CD14-positive monocyte (primary cell): Measurements from ENCODE around the gene DLX4. TPM values are rescaled to one million over a fixed set of nuclear protein-coding genes. Genes with fewer than 3 reads are reported as not detected.

Experiments
- DNase-seq, 3 donors: peaks; one replicate each; pipeline ENCODE4 v3.0.0-alpha.2; 2011 to 2022
- H2AFZ ChIP-seq: 2 replicates; pipeline ENCODE4 v1.6.0; 2012; ENCODE audit warnings: mild to moderate bottlenecking, low read depth, low read length, inconsistent platforms; ENCODE audit not compliant: insufficient read depth, poor library complexity, severe bottlenecking
- H3K27ac ChIP-seq, 2 donors: 1 replicate in 1 of 2; 2 replicates in 1 of 2; pipeline ENCODE4 v1.5.1; 2012 to 2013; ENCODE audit warnings: low read length in 2 of 2, control low read depth in 1 of 2, inconsistent platforms in 1 of 2, low read depth in 1 of 2, mild to moderate bottlenecking in 1 of 2
- H3K27me3 ChIP-seq, 2 donors: one replicate each; pipeline versions ENCODE4 v1.6.0 to v1.6.1; 2011 to 2013; ENCODE audit warnings: low read length in 2 of 2; ENCODE audit not compliant: control insufficient read depth in 2 of 2, insufficient read depth in 2 of 2
- H3K36me3 ChIP-seq, 2 donors: replicated peaks in 1 of 2; 1 replicate in 1 of 2; 2 replicates in 1 of 2; pipeline versions ENCODE4 v1.5.1 to v1.6.1; 2012 to 2013; ENCODE audit warnings: low read length in 2 of 2, control low read depth in 1 of 2, inconsistent platforms in 1 of 2, mild to moderate bottlenecking in 1 of 2; ENCODE audit not compliant: insufficient read depth in 2 of 2, control insufficient read depth in 1 of 2
- H3K4me1 ChIP-seq, 2 donors: 1 replicate in 1 of 2; 2 replicates in 1 of 2; pipeline versions ENCODE4 v1.5.1 to v1.6.1; 2012 to 2013; ENCODE audit warnings: low read length in 2 of 2, control low read depth in 1 of 2, inconsistent platforms in 1 of 2, mild to moderate bottlenecking in 1 of 2, moderate library complexity in 1 of 2; ENCODE audit not compliant: insufficient read depth in 2 of 2, control insufficient read depth in 1 of 2
- H3K4me2 ChIP-seq: replicated peaks from 2 replicates; pipeline ENCODE3; 2012; ENCODE audit warnings: low read length, moderate library complexity, mild to moderate bottlenecking; ENCODE audit not compliant: poor library complexity, severe bottlenecking; ENCODE audit errors: extremely low read depth
- H3K4me3 ChIP-seq, 3 experiments: fragments of 200-600 bp in 1 of 3; sonication (generic) in 1 of 3; replicated peaks in 1 of 3; 1 replicate in 2 of 3; 2 replicates in 1 of 3; pipeline ENCODE4 v1.5.1; 2011 to 2013; ENCODE audit warnings: low read length in 3 of 3, mild to moderate bottlenecking in 3 of 3, control low read depth in 2 of 3, low read depth in 2 of 3, inconsistent platforms in 1 of 3, moderate library complexity in 1 of 3
- H3K79me2 ChIP-seq: 2 replicates; pipeline ENCODE4 v1.6.0; 2012; ENCODE audit warnings: mild to moderate bottlenecking, control low read depth, inconsistent platforms, low read length, moderate library complexity; ENCODE audit not compliant: insufficient read depth
- H3K9ac ChIP-seq: 2 replicates; pipeline ENCODE4 v1.6.0; 2017; ENCODE audit warnings: low read length, mild to moderate bottlenecking; ENCODE audit not compliant: insufficient read depth, poor library complexity, severe bottlenecking
- H3K9me3 ChIP-seq, 2 donors: replicated peaks in 1 of 2; 1 replicate in 1 of 2; 2 replicates in 1 of 2; pipeline versions ENCODE4 v1.5.1 to v1.6.1; 2012 to 2013; ENCODE audit warnings: low read length in 2 of 2, control low read depth in 1 of 2; ENCODE audit not compliant: control insufficient read depth in 1 of 2, insufficient read depth in 1 of 2
- H4K20me1 ChIP-seq: 2 replicates; pipeline ENCODE4 v1.6.0; 2012; ENCODE audit warnings: mild to moderate bottlenecking, low read length, control low read depth, moderate library complexity; ENCODE audit not compliant: insufficient read depth
- H3K27ac Mint-ChIP-seq, 7 donors: one replicate each; pipeline ENCODE4 v1.8.0; 2020; ENCODE audit warnings: mild to moderate bottlenecking in 7 of 7, mixed read lengths in 7 of 7, moderate library complexity in 6 of 7, inconsistent platforms in 2 of 7
- H3K27me3 Mint-ChIP-seq, 3 donors: one replicate each; pipeline ENCODE4 v1.8.0; 2021 to 2022; ENCODE audit warnings: low read depth in 3 of 3, mild to moderate bottlenecking in 3 of 3, mixed read lengths in 3 of 3, moderate library complexity in 3 of 3, inconsistent platforms in 1 of 3
- H3K36me3 Mint-ChIP-seq, 2 donors: one replicate each; pipeline ENCODE4 v1.8.0; 2020; ENCODE audit warnings: mixed read lengths in 2 of 2, inconsistent platforms in 1 of 2, mild to moderate bottlenecking in 1 of 2
- H3K4me1 Mint-ChIP-seq: one replicate; pipeline ENCODE4 v1.8.0; 2020; ENCODE audit warnings: mild to moderate bottlenecking, mixed read lengths
- H3K4me3 Mint-ChIP-seq, 2 donors: one replicate each; pipeline ENCODE4 v1.8.0; 2020; ENCODE audit warnings: mild to moderate bottlenecking in 2 of 2, mixed read lengths in 2 of 2, moderate library complexity in 1 of 2
- H3K9me3 Mint-ChIP-seq, 7 donors: one replicate each; pipeline ENCODE4 v1.8.0; 2020 to 2022; ENCODE audit warnings: mixed read lengths in 7 of 7, mild to moderate bottlenecking in 6 of 7, moderate library complexity in 6 of 7, inconsistent platforms in 2 of 7
- CTCF ChIP-seq: fragments of 200-600 bp; IDR thresholded peaks from one replicate; pipeline ENCODE4 v1.8.0; 2022; ENCODE audit warnings: antibody characterized with exemption, mild to moderate bottlenecking
- WGBS: methylation state at CpG from one replicate; pipeline ENCODE4 v1.1.5; 2013; ENCODE audit warnings: missing lambda C conversion rate; ENCODE audit not compliant: insufficient coverage; 5-methylcytosine and 5-hydroxymethylcytosine counted together
- intact Hi-C, 2 donors: fragments of 100-400 bp; cut with micrococcal nuclease; formaldehyde crosslinking; loops; one replicate each; pipeline versions ENCODE4 v1.15.0 to v1.15.1; 2023
- polyA plus RNA-seq, 3 donors: library from polyadenylated mRNA; depleted of rRNA in 1 of 3; unstranded in 2 of 3; stranded (reverse) in 1 of 3; fragments of 300-500 nt in 2 of 3; fragments of >200 nt in 1 of 3; fragmentation: Illumina TruSeq in 2 of 3; gene quantifications; 1 replicate in 2 of 3; 2 replicates in 1 of 3; pipeline ENCODE4 v1.2.3, GENCODE V29; 2012 to 2021

DLX4 gene
- polyA plus RNA-seq, 3 donors, result 0.20 to 3.5 TPM; not detected in 1

- Mint-ChIP-seq H3K4me3 (peak overlapping the region; percentile 60 to 88), H3K27ac (peak overlapping the region in 2 of 7 donors; percentile 2 to 39), H3K9me3 (peaks cover 3 to 24% (median 13%) of the 10 kb centered on the region in 7 donors), H3K27me3 (peaks cover 81 to 95% (median 90%) of the 10 kb centered on the region in 3 donors), H3K36me3 (peaks cover 0 to 11% of the 10 kb centered on the region in 2 donors), H3K4me1 (peaks cover 32% of the 10 kb centered on the region)
- 5% methylated on average over 42 of the region's 50 CpGs for WGBS
- peak overlapping the region; percentile 62 for H3K4me2 ChIP-seq
- no peak for TF ChIP-seq CTCF
- H3K9ac ChIP-seq, result no peak overlapping the region
- H4K20me1 ChIP-seq, result no peaks in the 10 kb centered on the region
- H2AFZ ChIP-seq, result peak overlapping the region; percentile 8
- H3K27ac ChIP-seq, result no peak overlapping the region
- no peaks in the 10 kb centered on the region for H3K79me2 ChIP-seq
- no peaks in the 10 kb centered on the region for H3K36me3 ChIP-seq
- peak overlapping the region in 1 of 3 experiments; percentile 51 for H3K4me3 ChIP-seq
- intact Hi-C loops, result loop anchor here (5.0 to 10.0 kb wide), 2 partner anchors 420 to 427 kb away; partner anchors contain the start of gene NXPH3 (in 1 of the 2)
- H3K9me3 ChIP-seq, result peaks cover 9 to 33% of the 10 kb centered on the region in 2 donors
- H3K4me1 ChIP-seq, result peaks cover 13 to 38% of the 10 kb centered on the region in 2 donors
- H3K27me3 ChIP-seq, result peaks cover 54 to 93% of the 10 kb centered on the region in 2 donors
- no peak for DNase-seq
Measured at GRCh38 chr17:49994085-49995054, 25.4 kb downstream of the DLX4 start.

- peaks cover 76 to 93% (median 87%) of the 10 kb centered on the region in 3 donors for H3K27me3 Mint-ChIP-seq
- Histone ChIP-seq H3K4me1 (peaks cover 13 to 38% of the 10 kb centered on the region in 2 donors), H3K79me2 (no peaks in the 10 kb centered on the region), H3K27ac (no peak within 1 kb of the TSS), H3K4me3 (peak within 1 kb of the TSS in 1 of 3 experiments; percentile 51), H3K9me3 (peaks cover 9 to 33% of the 10 kb centered on the region in 2 donors), H2AFZ (peak within 1 kb of the TSS; percentile 8), H3K9ac (no peak within 1 kb of the TSS), H3K36me3 (no peaks in the 10 kb centered on the region), H3K4me2 (peak within 1 kb of the TSS; percentile 62), H4K20me1 (no peaks in the 10 kb centered on the region), H3K27me3 (peaks cover 56 to 88% of the 10 kb centered on the region in 2 donors)
- H3K27ac Mint-ChIP-seq, result peak within 1 kb of the TSS in 2 of 7 donors; percentile 2 to 39
- 2% methylated on average over 26 of the region's 29 CpGs for WGBS
- H3K36me3 Mint-ChIP-seq, result peaks cover 0 to 11% of the 10 kb centered on the region in 2 donors
- peaks cover 3 to 25% (median 13%) of the 10 kb centered on the region in 7 donors for H3K9me3 Mint-ChIP-seq
- peak within 1 kb of the TSS; percentile 60 to 88 for H3K4me3 Mint-ChIP-seq
- H3K4me1 Mint-ChIP-seq, result peaks cover 30% of the 10 kb centered on the region
- DNase-seq, result no peak
- no peak for TF ChIP-seq CTCF
- intact Hi-C loops, result loop anchor here (5.0 to 10.0 kb wide), 2 partner anchors 420 to 428 kb away; partner anchors contain the start of gene NXPH3 (in 1 of the 2)
Measured at GRCh38 chr17:49995055-49995738, 26.2 kb downstream of the DLX4 start, which contains the start of gene DLX3. TSS of gene DLX3 (minus strand) at chr17:49995224. CDS start at chr17:49994998, 226 bp downstream.
